Hematopoietic multipotent progenitor cell treated with erythropoietin and hydrocortisone succinate and interleukin-3 and kit ligand, for 17 days (in vitro differentiated cells): ENCODE measurements around the gene ARMH3.
"Not testable (repeated sequence)": the region's sequence is repeated elsewhere in the genome, so short reads cannot be mapped to it uniquely, and the experiment has no call there.

Experiments used
- DNase-seq: peaks from one replicate; pipeline ENCODE4 v3.0.0-alpha.2; 2015; ENCODE audit warnings: low spot score

Gene ARMH3, protein sequence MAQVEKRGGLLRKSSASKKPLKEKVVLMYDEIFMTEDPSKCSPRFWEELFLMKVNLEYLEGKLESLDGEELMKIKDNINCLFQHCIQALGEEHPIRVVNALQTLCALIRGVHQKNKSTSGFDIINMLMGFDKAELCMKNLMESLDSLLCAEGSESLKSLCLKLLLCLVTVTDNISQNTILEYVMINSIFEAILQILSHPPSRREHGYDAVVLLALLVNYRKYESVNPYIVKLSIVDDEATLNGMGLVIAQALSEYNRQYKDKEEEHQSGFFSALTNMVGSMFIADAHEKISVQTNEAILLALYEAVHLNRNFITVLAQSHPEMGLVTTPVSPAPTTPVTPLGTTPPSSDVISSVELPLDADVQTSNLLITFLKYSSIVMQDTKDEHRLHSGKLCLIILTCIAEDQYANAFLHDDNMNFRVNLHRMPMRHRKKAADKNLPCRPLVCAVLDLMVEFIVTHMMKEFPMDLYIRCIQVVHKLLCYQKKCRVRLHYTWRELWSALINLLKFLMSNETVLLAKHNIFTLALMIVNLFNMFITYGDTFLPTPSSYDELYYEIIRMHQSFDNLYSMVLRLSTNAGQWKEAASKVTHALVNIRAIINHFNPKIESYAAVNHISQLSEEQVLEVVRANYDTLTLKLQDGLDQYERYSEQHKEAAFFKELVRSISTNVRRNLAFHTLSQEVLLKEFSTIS

DNA sequence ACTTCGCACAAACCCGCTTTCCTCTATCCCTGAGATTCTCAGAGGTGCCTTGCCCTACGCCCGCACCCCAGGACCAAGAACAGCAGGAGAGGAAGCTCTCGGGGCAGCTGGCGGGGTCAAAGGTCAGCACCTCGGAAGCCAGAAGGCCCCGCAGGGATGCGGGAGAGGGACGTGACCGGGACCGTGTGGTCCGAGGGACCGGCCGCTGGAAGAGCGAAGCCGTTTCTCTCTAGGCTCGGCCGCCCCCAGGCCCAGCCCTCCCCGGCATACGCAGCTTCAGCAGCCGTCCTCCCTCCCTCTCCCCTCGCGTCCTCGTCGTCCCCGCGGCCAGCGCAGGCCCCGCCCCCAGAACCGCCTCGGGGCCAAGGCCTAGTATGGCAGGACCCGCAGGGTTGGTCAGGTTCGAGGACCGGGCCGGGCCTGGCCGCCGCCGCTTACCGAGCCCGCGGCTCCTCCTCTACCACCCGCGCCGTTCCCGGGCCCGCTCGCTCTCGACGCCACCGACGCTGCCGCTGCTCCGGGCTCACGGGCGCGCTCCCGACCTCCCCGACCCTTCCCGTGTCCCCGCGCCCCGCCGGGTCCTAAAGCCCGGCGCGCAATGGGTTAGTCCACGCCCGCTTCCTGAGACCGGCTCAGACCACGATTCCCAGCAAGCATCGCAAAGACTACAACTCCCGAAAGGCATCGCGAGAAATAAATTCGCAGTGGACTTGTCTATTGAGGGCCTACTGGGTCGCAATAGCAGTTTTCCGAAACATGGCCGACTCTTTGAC lies at the start of gene ARMH3:
ARMH3 (minus strand) TSS at position 527 of the 773 bp plus-strand sequence. CDS start 16,059 bp downstream, outside the sequence.
- DNase-seq = peak; percentile 94

- DNase-seq = no peak
Observed at GRCh38 chr10:102102421-102102820, 46.4 kb upstream of the ARMH3 start.

GRCh38 chr10:102101152-102101551 lies 45.2 kb upstream of the ARMH3 start:
- no peak for DNase-seq

DNA sequence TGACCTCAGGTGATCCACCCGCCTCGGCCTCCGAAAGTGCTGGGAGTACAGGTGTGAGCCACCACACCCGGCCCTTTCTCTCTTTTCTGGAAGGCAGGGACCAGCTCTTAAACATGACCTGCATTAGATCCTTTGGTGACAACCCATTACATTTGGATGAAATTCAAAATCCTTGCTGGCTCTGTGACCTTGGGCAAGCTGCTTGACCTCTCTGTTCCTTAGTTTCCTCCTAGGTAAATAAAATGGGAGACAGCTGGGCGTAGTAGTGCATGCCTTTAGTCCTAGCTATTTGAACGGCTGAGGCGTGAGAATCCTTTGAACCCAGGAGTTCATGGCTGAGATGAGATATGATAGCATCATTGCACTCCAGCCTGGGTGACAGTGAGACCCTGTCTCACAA lies 40.5 kb upstream of the ARMH3 start:
- no peak for DNase-seq

GRCh38 chr10:102090772-102091171 lies 34.8 kb upstream of the ARMH3 start:
- no peak for DNase-seq

DNA sequence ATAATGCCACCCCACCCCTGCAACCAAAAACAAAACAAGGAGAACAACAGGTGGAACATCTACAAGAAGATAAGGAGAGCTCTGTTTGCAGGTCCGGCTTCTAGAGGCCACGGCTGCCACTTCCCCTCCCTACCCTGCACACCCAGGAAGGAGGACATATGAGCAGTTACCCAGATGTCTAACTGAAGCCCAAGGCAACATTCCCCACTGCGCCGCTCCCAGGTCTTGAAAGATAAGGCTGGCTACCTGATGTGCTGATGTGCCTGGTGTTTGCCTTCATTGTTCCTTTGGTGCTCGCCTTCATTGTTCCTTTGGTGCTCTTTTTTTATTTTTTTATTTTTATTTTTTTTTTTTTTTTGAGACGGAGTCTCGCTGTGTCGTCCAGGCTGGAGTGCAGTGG lies 30.2 kb upstream of the ARMH3 start:
- no peak for DNase-seq

DNA sequence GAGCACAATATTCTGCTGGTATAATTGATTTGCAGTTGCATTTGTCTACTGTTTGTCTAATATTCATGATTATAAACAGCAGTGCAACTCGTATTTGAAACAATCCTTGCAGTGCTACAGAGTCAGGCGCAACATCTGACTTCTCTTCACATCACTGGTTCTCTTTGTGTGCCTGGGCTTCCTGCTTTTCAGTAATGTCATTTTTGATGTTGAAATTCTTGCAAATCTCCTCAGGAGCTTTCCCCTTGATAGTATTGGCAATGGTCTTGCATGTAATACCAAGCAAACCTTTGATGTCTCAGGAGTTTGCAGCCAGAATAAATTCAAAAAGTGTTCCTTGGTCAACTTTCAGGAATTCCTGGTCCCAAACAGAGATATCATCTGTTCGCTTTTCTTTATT lies 29.4 kb upstream of the ARMH3 start:
- DNase-seq = no peak

GRCh38 chr10:102083541-102083940 lies 27.6 kb upstream of the ARMH3 start:
- DNase-seq = no peak

GRCh38 chr10:102072673-102073527 lies 16.9 kb upstream of the ARMH3 start:
- DNase-seq = peak; percentile 90

DNA sequence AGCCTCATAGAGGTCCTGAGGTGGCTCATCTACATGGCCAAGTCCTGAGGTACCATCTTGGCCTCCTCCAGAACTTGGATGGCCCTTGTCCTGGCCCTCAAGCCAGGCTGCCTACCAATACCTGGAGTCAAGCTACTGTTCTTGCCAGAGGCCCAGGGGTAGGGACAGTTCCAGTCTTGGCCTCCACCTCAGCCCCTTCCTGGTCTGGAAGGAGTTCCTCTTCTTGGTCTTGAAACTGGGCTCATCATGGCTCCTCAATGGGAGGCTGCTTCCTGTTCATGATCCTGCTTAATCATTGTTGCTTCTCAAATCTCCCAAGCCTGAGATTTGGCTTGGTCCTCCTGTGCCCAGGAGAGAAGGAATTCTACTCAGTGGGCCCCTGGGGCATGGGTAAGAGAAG lies 13.1 kb upstream of the ARMH3 start:
- no peak for DNase-seq

DNA sequence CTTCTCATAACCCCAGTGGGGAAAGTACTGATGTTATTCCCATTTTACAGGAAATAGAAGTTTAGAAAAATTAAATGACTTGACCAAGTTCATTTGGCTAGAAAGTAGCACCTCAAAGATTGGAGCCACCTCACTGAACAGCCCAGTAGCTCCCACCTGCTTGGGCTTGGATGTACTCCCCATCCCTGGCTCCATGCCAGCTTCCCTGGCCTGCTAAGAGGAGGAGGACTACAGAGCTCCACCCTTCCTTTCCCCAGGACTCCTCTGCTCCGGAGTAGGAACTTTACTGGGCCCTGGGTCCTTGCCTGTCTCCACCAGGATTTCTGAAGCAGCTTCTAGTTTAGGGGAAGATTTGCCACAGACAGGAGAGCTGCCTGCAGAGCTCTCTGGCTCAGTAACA lies 12.2 kb upstream of the ARMH3 start:
- no peak for DNase-seq

- no peak for DNase-seq
Observed at GRCh38 chr10:102067091-102067916, 11.3 kb upstream of the ARMH3 start.

- no peak for DNase-seq
Observed at GRCh38 chr10:102066399-102067088, 10.6 kb upstream of the ARMH3 start.

DNA sequence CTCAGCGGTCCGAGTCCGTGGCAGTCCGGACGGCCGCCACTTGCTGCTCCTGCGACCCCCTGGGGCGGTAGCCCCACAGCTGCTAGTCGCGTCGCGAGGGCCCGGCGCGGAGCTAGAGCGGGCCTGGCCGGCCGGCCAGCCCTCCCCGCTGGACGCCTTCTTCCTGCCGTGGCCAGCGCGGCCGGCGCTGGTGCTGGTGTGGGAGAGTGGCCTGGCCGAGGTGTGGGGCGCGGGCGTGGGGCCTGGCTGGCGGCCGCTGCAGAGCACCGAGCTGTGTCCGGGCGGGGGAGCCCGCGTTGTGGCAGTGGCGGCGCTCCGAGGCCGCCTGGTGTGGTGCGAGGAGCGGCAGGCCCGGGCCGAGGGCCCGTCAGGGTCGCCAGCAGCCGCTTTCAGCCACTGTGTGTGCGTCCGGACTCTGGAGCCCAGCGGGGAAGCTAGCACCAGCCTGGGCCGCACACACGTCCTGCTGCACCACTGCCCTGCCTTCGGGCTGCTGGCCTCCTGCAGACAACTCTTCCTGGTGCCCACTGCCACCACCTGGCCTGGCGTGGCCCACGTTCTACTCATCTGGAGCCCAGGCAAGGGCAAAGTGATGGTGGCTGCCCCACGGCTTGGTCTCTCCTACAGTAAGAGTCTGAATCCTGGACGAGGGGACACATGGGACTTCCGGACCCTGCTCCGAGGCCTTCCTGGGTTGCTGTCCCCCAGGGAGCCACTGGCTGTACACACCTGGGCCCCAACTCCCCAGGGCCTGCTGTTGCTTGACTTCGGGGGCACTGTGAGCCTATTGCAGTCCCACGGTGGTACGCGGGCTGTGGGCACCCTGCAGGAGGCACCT lies 9.8 kb upstream of the ARMH3 start:
- peak; percentile 49 for DNase-seq

DNA sequence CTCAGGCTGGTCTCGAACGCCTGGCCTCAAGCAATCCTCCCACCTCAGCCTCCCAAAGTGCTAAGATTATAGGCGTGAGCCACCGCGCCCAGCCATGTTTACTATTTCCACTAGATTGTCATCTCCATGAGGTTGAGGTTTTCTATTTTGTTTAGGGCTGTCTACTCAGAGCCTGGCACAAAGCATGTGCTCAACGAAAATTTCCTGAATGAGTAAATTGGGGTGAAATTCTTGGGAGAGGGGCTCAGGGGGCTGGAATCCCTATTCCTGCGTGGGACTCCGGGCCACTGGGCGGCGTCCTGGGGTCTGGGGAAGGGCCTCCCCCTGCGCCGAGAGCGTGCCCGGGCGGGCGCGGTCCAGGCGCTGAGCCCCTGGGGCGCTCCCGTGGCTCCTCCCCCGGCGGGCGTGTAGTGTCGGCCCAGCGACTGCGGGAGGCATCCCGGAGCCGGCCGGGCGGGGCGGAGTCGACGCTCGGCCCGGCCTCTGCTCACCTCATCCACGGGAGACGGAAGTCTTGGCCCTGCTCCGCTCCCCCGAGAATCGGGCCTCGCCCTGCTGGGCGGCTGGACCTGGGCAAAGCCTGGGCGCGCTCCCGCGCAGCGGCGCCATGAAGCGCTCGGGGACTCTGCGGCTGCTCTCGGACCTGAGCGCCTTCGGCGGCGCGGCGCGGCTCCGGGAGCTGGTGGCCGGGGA lies 9.0 kb upstream of the ARMH3 start, which contains the start of gene HPS6:
HPS6 (plus strand) TSS at position 482 of the 693 bp plus-strand sequence; CDS start at position 608, 126 bp downstream.
- DNase-seq = peak; percentile 91

DNA sequence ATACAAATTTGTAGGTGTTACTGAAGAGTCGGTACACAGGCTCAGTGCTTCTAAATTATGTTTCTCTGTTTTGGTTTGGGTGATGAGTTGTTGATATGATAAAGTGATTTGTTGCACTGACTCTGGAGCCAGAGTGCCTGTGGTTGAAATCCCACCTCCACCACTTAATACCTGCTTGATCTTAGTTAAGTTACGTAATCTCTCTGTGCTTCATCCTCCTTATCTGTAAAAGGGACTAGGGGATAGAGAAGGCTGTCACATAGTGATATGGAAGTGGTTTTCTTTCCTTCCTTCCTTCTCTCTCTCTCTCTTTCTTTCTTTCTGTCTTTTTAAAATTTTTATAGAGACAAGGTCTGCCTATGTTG lies 8.5 kb upstream of the ARMH3 start:
- DNase-seq = no peak

DNA sequence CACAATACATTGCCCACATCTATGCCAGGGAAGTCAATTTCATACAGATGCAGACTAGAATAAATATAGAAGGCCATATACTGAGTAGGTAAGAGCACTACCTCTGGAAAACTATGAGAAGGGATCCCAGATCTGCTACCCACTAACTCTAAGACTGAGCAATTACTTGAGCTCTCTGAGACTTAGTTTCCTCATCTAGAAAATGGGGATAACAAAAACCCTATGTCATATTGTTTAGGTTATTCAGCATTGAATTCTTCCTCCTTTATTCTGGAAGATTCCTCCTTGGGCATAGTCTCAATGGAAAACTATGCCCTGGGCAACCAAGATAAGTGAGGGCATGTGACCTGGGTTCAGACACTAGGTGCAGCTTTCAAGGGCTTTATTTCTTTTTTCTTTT lies 4.0 kb upstream of the ARMH3 start:
- DNase-seq = no peak

- DNase-seq = not testable (repeated sequence)
Observed at GRCh38 chr10:102054881-102055646, 909 bp downstream of the ARMH3 start.
